Measurements from ENCODE around the gene EDDM13.

The EDDM13 gene

DNA sequence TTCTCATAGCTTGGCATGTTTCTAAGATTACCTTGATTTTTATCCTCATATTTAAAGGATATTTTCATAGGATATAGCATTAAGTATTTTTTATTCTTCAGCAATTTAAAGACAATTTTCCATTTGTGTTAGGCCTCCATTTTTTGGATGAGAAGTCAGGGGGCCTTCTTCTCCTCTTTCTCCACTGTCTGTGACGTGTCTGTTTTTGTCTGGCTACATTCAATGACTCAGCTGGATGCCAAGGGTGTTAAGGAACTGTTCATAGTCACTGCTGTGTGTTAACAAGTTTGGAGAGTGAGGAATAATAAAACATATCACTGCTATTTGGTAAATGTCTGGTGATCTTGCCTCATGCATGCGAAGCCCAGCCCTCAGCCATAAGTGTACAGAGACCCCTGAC is 84.4 kb downstream of the EDDM13 start:
- peak; percentile 3 for DNase-seq (ENCODE audit: low read depth)
- TF ChIP-seq, protein P1, sequence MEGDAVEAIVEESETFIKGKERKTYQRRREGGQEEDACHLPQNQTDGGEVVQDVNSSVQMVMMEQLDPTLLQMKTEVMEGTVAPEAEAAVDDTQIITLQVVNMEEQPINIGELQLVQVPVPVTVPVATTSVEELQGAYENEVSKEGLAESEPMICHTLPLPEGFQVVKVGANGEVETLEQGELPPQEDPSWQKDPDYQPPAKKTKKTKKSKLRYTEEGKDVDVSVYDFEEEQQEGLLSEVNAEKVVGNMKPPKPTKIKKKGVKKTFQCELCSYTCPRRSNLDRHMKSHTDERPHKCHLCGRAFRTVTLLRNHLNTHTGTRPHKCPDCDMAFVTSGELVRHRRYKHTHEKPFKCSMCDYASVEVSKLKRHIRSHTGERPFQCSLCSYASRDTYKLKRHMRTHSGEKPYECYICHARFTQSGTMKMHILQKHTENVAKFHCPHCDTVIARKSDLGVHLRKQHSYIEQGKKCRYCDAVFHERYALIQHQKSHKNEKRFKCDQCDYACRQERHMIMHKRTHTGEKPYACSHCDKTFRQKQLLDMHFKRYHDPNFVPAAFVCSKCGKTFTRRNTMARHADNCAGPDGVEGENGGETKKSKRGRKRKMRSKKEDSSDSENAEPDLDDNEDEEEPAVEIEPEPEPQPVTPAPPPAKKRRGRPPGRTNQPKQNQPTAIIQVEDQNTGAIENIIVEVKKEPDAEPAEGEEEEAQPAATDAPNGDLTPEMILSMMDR (conservative IDR thresholded peaks at IDR 0.05; ENCODE audit: low read depth, low read length): no peak
- H3K4me3 ChIP-seq (ENCODE audit: low read depth, low read length): no peak overlapping the region

All from choroid plexus epithelial cell (primary cell).